K562 (cell line): ENCODE measurements around the gene MARK2. TPM values are rescaled to one million over a fixed set of nuclear protein-coding genes. Genes with fewer than 3 reads are reported as not detected.

Experiments
- ARHGAP35 ChIP-seq: fragments of 450-650 bp; IDR thresholded peaks from 2 replicates; pipeline ENCODE4 v1.6.1; 2018; ENCODE audit not compliant: partially characterized antibody
- CEBPG ChIP-seq, 3 experiments: fragments of 200-800 bp in 1 of 3; sonication (Bioruptor generic) in 1 of 3; sonication (generic) in 1 of 3; formaldehyde crosslinking in 1 of 3; IDR thresholded peaks in 2 of 3; conservative IDR thresholded peaks in 1 of 3; 2 replicates each; pipeline versions ENCODE4 v1.6.1 to v1.8.0; 2016 to 2022; ENCODE audit warnings: missing compliant biosample characterization in 2 of 3, missing genetic modification characterization in 2 of 3, mild to moderate bottlenecking in 1 of 3, missing genetic modification reagents in 1 of 3
- CHD1 ChIP-seq: fragments of 200-600 bp; sonication (generic); IDR thresholded peaks from one replicate; pipeline ENCODE4 v1.6.1; 2012; ENCODE audit warnings: mild to moderate bottlenecking, moderate library complexity, low read length, inconsistent platforms
- GMEB1 ChIP-seq: fragments of 250-450 bp; sonication (Bioruptor Pico); IDR thresholded peaks from 2 replicates; pipeline ENCODE4 v1.4.0; 2020; ENCODE audit warnings: mild to moderate bottlenecking
- NCOA6 ChIP-seq: fragments of 450-650 bp; IDR thresholded peaks from 2 replicates; pipeline ENCODE4 v1.6.1; 2017; ENCODE audit warnings: mild to moderate bottlenecking
- SAP30 ChIP-seq: fragments of 200-600 bp; sonication (generic); IDR thresholded peaks from 2 replicates; pipeline ENCODE4 v1.6.1; 2012; ENCODE audit warnings: borderline replicate concordance, low read depth, mild to moderate bottlenecking, moderate library complexity, low read length, control low read depth, inconsistent platforms; ENCODE audit not compliant: insufficient read depth, poor library complexity, severe bottlenecking
- SPI1 ChIP-seq: IDR thresholded peaks from 2 replicates; pipeline ENCODE4 v1.6.1; 2011; ENCODE audit warnings: low read depth, low read length, control low read depth, borderline replicate concordance
- TBL1XR1 ChIP-seq, 2 experiments: IDR thresholded peaks; 2 replicates each; pipeline ENCODE4 v1.6.1; 2012; ENCODE audit warnings: improper control_type of control experiment in 2 of 2, low read length in 2 of 2, mild to moderate bottlenecking in 1 of 2
- YY1 ChIP-seq, 3 experiments: IDR thresholded peaks; 2 replicates each; pipeline ENCODE4 v1.6.1; 2011; ENCODE audit warnings: low read length in 2 of 3, mild to moderate bottlenecking in 2 of 3, moderate library complexity in 2 of 3, borderline replicate concordance in 1 of 3, control low read depth in 1 of 3, low read depth in 1 of 3; ENCODE audit not compliant: insufficient read depth in 3 of 3, insufficient replicate concordance in 2 of 3, control insufficient read depth in 1 of 3, insufficient read length in 1 of 3; ENCODE audit errors: extremely low read depth in 1 of 3
- ZBTB40 ChIP-seq, 2 experiments: fragments of 450-650 bp in 1 of 2; sonication (generic) in 1 of 2; formaldehyde crosslinking in 1 of 2; IDR thresholded peaks; 2 replicates each; pipeline versions ENCODE4 v1.7.1 to v1.9.0; 2016 to 2022; ENCODE audit warnings: inconsistent platforms in 1 of 2, mild to moderate bottlenecking in 1 of 2, missing genetic modification reagents in 1 of 2
- ZNF174 ChIP-seq: fragments of 250-450 bp; sonication (Bioruptor Pico); IDR thresholded peaks from 2 replicates; pipeline ENCODE4 v1.4.0; 2020; ENCODE audit warnings: mild to moderate bottlenecking
- ZNF232 ChIP-seq: sonication (generic); formaldehyde crosslinking; IDR thresholded peaks from 2 replicates; pipeline ENCODE4 v1.8.0; 2022; ENCODE audit warnings: mild to moderate bottlenecking, missing genetic modification reagents
- ZNF41 ChIP-seq: fragments of 250-450 bp; sonication (Bioruptor Pico); conservative IDR thresholded peaks from 2 replicates; pipeline ENCODE4 v1.4.0; 2020; ENCODE audit warnings: mild to moderate bottlenecking
- ZNF507 ChIP-seq: conservative IDR thresholded peaks from 2 replicates; pipeline ENCODE4 v1.6.1; 2017; ENCODE audit warnings: missing genetic modification characterization, missing compliant biosample characterization
- polyA plus RNA-seq, 8 experiments: library from polyadenylated mRNA; depleted of rRNA in 4 of 8; stranded (reverse) in 5 of 8; unstranded in 3 of 8; fragments of >200 nt; fragmentation: Nextera tagmentation in 2 of 8; fragmentation: Illumina TruSeq in 1 of 8; extraction: Ambion mirVana in 2 of 8; extraction: Trizol in 1 of 8; gene quantifications; 2 replicates each; pipeline versions ENCODE4 v1.2.1 to v1.2.3, GENCODE V29; 2011 to 2014; ENCODE audit warnings: inconsistent platforms in 1 of 8, missing spikeins in 1 of 8
- total RNA-seq, 7 experiments: library from RNA; depleted of rRNA in 6 of 7; stranded (reverse); fragments of >200 nt in 6 of 7; fragmentation: Illumina TruSeq in 2 of 7; extraction: Trizol in 2 of 7; gene quantifications; 2 replicates each; pipeline versions ENCODE4 v1.2.1 to v1.2.3, GENCODE V29; 2011 to 2021; ENCODE audit warnings: low replicate concordance in 1 of 7

Gene MARK2
- total and polyA plus RNA-seq, 9 of the 15 experiments (the other 6 are each of a cell fraction or from before 2014, with no cell fraction given), result 0.32 to 43.5 (median 15.1) TPM

- TF ChIP-seq ZNF41 (CRISPR knock-in tag), result no peak
- peak; percentile 71; the same call in 1 of the 2 replicates for TF ChIP-seq SPI1
- peak; percentile 38; the same call in 1 of the 2 replicates for TF ChIP-seq CEBPG (CRISPR knock-in tag; IDR thresholded peaks at IDR 0.05)
- TF ChIP-seq CEBPG (tag; conservative IDR thresholded peaks at IDR 0.05 in 1 of 2, IDR thresholded peaks at IDR 0.05 in 1 of 2), result no peak
- peak; percentile 93 for TF ChIP-seq CHD1
- TF ChIP-seq GMEB1, result no peak
- TF ChIP-seq ZBTB40 (IDR thresholded peaks at IDR 0.05), result peak; percentile 63; the same call in 1 of the 2 replicates
- no peak for TF ChIP-seq ZBTB40 (CRISPR knock-in tag; IDR thresholded peaks at IDR 0.05)
- TF ChIP-seq ZNF232, result no peak
- no peak for TF ChIP-seq ZNF174 (CRISPR knock-in tag)
- TF ChIP-seq NCOA6, result no peak
- 0 out of 4 replicates have a peak, but pooled peaks of 1 of the 2 experiments have one; percentile 30 for TF ChIP-seq TBL1XR1 (IDR thresholded peaks at IDR 0.05; ENCODE audit: low read length in 2 of 2)
- peak; percentile 2 for TF ChIP-seq ARHGAP35
- TF ChIP-seq YY1 (IDR thresholded peaks at IDR 0.05; ENCODE audit: borderline replicate concordance in 1 of 3, control insufficient read depth in 1 of 3, extremely low read depth in 1 of 3, insufficient read depth in 3 of 3, insufficient read length in 1 of 3, insufficient replicate concordance in 2 of 3, low read depth in 1 of 3, low read length in 2 of 3), result no peak
- TF ChIP-seq ZNF507 (tag), result no peak
- TF ChIP-seq SAP30, result peak; percentile 33
These were observed 822 bp downstream of the MARK2 start (continued) for GRCh38 chr11:63839508-63840355.
